Body of pancreas (tissue), 4 donors: ENCODE results near the gene C2CD5.

ENCODE experiments used
- POLR2A ChIP-seq, 3 donors: fragments of 450-650 bp; IDR thresholded peaks; one replicate each; pipeline ENCODE4 v1.6.1; 2016; ENCODE audit warnings: antibody characterized with exemption in 3 of 3, mild to moderate bottlenecking in 2 of 3
- TF ChIP-seq, protein P1 (sequence below), 7 experiments: fragments of 450-650 bp in 4 of 7; fragments of 200-600 bp in 3 of 7; sonication (generic) in 3 of 7; IDR thresholded peaks; one replicate each; pipeline ENCODE4 v1.5.1; 2016 to 2019; ENCODE audit warnings: antibody characterized with exemption in 7 of 7

DNA sequence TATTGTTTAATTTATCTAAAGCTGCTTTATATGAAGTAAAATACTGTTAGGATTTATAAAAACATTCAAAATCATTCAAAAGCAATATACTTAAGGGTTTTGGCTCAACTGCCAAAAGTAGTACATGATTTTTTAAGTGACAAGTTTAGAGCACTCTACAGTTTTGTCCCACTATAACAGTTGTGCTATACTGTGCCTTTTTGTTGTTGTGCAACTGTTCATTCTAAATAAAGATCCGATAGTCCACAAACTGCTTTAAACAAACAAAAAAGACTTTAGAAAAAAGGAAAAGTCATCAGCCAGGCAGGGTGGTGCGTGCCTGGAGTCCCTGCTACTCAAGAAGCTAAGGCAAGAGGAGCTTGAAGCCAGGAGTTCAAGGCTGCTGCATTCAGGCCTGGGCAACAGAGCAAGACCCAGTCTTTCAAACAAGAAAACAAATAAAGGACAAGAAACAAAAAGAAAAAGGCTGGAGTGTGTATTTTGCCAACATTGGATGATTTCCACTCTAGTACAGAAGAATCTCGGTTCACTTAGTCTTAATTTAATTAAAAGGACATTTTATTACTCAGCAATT, 7.3 kb downstream of the C2CD5 start:
- TF ChIP-seq, protein P1, sequence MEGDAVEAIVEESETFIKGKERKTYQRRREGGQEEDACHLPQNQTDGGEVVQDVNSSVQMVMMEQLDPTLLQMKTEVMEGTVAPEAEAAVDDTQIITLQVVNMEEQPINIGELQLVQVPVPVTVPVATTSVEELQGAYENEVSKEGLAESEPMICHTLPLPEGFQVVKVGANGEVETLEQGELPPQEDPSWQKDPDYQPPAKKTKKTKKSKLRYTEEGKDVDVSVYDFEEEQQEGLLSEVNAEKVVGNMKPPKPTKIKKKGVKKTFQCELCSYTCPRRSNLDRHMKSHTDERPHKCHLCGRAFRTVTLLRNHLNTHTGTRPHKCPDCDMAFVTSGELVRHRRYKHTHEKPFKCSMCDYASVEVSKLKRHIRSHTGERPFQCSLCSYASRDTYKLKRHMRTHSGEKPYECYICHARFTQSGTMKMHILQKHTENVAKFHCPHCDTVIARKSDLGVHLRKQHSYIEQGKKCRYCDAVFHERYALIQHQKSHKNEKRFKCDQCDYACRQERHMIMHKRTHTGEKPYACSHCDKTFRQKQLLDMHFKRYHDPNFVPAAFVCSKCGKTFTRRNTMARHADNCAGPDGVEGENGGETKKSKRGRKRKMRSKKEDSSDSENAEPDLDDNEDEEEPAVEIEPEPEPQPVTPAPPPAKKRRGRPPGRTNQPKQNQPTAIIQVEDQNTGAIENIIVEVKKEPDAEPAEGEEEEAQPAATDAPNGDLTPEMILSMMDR (IDR thresholded peaks at IDR 0.05): no peak
- TF ChIP-seq POLR2A (IDR thresholded peaks at IDR 0.05): no peak
